Measurements from ENCODE around the gene NOP14. TPM values are rescaled to one million over a fixed set of nuclear protein-coding genes. Genes with fewer than 3 reads are reported as not detected.

Gene NOP14
- total RNA-seq, 1 donor from 2014 or later: 22.9 TPM

DNA sequence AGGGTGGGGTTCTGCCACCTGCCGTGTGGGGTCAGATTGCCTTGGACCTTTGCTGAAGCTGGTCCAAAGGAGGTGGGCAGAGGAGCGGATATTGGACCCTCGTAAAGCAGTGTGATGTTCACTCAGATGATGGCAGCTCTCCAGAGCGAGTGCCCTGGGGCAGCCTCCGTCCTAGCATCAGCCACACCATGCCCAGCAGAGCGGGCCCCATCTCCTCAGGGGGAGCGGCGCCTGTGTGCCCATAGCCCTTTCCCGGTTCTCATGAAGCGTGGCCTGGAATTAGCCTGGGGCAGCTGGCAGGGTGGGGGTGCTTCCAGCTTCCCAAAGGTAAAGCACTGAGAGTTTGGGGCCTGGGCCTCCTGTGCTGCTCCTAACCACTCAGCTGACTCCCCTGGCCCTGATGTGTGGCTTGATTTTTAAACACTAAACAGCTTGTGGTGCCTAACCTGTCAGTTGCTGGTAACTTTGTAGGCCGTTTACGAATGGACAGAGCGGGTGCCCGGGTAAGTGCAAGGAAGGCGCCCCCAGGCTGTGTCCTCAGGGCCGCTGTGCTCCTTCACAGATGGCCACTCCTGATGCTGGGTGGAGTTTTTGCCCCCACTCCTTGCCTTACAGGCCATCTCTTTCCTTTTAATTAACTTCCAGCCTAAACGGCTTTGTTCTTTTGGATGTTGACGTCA, 36.0 kb downstream of the NOP14 start:
- peaks cover 23% of the 10 kb centered on the region for H3K27me3 Mint-ChIP-seq (ENCODE audit: unreplicated experiment)
- TF ChIP-seq, protein P1, sequence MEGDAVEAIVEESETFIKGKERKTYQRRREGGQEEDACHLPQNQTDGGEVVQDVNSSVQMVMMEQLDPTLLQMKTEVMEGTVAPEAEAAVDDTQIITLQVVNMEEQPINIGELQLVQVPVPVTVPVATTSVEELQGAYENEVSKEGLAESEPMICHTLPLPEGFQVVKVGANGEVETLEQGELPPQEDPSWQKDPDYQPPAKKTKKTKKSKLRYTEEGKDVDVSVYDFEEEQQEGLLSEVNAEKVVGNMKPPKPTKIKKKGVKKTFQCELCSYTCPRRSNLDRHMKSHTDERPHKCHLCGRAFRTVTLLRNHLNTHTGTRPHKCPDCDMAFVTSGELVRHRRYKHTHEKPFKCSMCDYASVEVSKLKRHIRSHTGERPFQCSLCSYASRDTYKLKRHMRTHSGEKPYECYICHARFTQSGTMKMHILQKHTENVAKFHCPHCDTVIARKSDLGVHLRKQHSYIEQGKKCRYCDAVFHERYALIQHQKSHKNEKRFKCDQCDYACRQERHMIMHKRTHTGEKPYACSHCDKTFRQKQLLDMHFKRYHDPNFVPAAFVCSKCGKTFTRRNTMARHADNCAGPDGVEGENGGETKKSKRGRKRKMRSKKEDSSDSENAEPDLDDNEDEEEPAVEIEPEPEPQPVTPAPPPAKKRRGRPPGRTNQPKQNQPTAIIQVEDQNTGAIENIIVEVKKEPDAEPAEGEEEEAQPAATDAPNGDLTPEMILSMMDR (IDR thresholded peaks at IDR 0.05; ENCODE audit: unreplicated experiment): no peak
- no peak for DNase-seq (ENCODE audit: low spot score)
- no peaks in the 10 kb centered on the region for H3K9me3 Mint-ChIP-seq (ENCODE audit: unreplicated experiment)
- peaks cover 43% of the 10 kb centered on the region for H3K36me3 Mint-ChIP-seq (ENCODE audit: low read depth, unreplicated experiment)
- H3K4me1 Mint-ChIP-seq (ENCODE audit: unreplicated experiment): peaks cover 13% of the 10 kb centered on the region
- no peak overlapping the region for H3K27ac Mint-ChIP-seq (ENCODE audit: unreplicated experiment)
- peak overlapping the region; percentile 67 for H3K4me3 Mint-ChIP-seq (ENCODE audit: unreplicated experiment)

DNA sequence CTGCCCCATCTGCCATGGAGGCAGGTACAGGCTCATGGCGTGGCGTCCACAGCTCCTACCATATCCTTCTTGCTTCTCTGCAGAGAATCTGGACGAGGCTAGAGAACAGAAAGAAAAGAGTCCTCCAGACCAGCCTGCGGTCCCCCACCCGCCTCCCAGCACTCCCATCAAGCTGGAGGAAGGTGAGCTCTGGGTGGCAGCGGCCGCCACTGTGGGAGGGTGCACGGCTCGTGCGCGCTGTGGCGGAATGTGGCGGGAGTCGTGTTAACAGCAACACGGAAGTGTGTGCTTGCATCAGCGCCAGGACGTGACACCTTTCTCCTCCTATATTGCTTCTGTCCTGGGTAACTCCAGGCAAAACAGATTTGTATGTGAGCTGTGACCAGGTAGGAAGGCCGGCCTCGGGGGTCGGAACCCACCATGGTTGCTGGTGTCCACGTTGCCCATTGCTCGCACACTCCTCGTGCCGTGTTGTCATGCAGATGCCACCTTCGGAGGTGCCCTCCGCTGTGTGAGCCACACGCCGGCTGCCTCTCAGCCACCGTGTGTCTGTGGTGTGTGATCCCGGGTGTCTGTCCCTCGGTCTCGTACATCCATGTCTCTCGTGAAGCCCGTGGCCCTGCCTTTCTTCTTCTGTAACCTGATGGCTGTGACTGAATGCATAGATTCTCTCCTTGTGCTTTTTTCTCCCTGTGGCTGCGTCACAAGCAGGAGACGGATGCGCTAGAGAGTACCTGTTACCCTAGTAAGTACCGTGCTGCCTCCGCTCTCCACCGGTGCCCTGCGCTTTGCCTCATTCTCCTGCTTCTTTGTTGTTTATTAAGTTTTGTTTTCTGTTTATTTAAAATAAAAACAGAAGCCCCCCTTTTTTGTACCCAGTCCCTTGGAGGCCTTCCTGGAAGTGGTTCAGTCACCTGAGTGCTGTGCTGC, 37.0 kb downstream of the NOP14 start:
- Mint-ChIP-seq H3K4me3 (ENCODE audit: unreplicated experiment) (peak overlapping the region; percentile 67), H3K36me3 (ENCODE audit: low read depth, unreplicated experiment) (peaks cover 52% of the 10 kb centered on the region)

DNA sequence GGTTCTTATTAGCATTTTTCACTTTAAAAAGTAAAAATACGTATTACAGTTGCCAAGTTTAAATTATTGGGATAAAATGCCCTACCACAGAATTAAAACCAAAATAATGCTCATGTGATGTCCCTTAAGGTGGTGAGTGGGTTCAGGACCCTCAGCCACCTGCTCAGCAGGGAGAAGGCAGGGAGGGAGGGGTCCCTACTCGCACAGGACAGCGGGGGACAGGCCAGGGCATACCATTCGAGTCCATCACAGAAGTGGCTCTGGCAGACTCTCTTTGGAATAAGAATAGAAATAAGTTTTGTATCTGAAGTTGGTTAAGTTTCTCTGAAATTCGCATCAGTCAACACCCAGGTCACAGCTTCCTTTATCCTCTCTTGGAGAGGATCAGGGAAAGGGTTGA, 37.7 kb downstream of the NOP14 start:
- H3K27ac Mint-ChIP-seq (ENCODE audit: unreplicated experiment): no peak overlapping the region
- H3K27me3 Mint-ChIP-seq (ENCODE audit: unreplicated experiment): peaks cover 18% of the 10 kb centered on the region
- H3K4me3 Mint-ChIP-seq (ENCODE audit: unreplicated experiment): no peak overlapping the region
- no peak for DNase-seq (ENCODE audit: low spot score)
- no peaks in the 10 kb centered on the region for H3K9me3 Mint-ChIP-seq (ENCODE audit: unreplicated experiment)
- peaks cover 55% of the 10 kb centered on the region for H3K36me3 Mint-ChIP-seq (ENCODE audit: low read depth, unreplicated experiment)
- H3K4me1 Mint-ChIP-seq (ENCODE audit: unreplicated experiment): peaks cover 16% of the 10 kb centered on the region
- TF ChIP-seq, protein P1 (IDR thresholded peaks at IDR 0.05; ENCODE audit: unreplicated experiment): no peak

More for the DNA sequence above, 37.0 kb downstream of the NOP14 start:
- Mint-ChIP-seq H3K4me1 (ENCODE audit: unreplicated experiment) (peaks cover 16% of the 10 kb centered on the region), H3K27ac (ENCODE audit: unreplicated experiment) (no peak overlapping the region), H3K9me3 (ENCODE audit: unreplicated experiment) (no peaks in the 10 kb centered on the region), H3K27me3 (ENCODE audit: unreplicated experiment) (peaks cover 18% of the 10 kb centered on the region)
- TF ChIP-seq, protein P1 (IDR thresholded peaks at IDR 0.05; ENCODE audit: unreplicated experiment): no peak
- DNase-seq (ENCODE audit: low spot score): no peak

DNA sequence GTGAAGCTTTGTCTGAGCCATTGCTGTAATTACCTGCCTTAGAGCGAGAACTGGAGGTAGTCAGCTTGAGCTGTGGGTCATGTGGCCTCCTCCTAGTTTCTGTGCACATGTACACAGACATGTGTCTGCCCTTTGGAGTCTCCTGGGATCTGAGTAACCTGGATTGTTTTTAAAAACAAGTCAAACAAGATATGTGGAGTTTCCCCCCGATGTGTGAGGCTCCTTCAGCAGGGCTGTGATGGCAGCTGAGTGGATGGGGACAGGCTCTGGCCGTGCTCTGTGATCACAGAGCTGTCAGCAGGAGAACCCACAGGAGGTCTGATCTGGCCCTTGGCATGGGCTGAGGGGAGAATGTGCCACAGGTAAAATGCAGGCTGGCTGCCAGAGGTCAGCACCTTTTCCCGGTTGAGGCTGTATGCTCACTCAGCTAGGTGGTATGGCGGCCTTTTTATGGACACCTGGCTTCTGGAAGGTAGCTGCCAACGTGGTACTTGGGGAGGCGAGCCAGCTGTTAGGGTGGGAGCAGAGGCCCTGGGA, 38.4 kb downstream of the NOP14 start:
- no peak overlapping the region for H3K27ac Mint-ChIP-seq (ENCODE audit: unreplicated experiment)
- H3K36me3 Mint-ChIP-seq (ENCODE audit: low read depth, unreplicated experiment): peaks cover 62% of the 10 kb centered on the region
- H3K4me3 Mint-ChIP-seq (ENCODE audit: unreplicated experiment): no peak overlapping the region
- no peaks in the 10 kb centered on the region for H3K9me3 Mint-ChIP-seq (ENCODE audit: unreplicated experiment)
- no peak for DNase-seq (ENCODE audit: low spot score)
- peaks cover 16% of the 10 kb centered on the region for H3K4me1 Mint-ChIP-seq (ENCODE audit: unreplicated experiment)
- TF ChIP-seq, protein P1 (IDR thresholded peaks at IDR 0.05; ENCODE audit: unreplicated experiment): no peak
- peaks cover 14% of the 10 kb centered on the region for H3K27me3 Mint-ChIP-seq (ENCODE audit: unreplicated experiment)
